ENCODE results near the gene OR10AD1. TPM values are rescaled to one million over a fixed set of nuclear protein-coding genes. Genes with fewer than 3 reads are reported as not detected.
A peak's percentile ranks its signal among the peaks of the same experiment; 100 is the strongest.

The OR10AD1 gene
- total RNA-seq, 1 donor from 2014 or later = not detected

DNA sequence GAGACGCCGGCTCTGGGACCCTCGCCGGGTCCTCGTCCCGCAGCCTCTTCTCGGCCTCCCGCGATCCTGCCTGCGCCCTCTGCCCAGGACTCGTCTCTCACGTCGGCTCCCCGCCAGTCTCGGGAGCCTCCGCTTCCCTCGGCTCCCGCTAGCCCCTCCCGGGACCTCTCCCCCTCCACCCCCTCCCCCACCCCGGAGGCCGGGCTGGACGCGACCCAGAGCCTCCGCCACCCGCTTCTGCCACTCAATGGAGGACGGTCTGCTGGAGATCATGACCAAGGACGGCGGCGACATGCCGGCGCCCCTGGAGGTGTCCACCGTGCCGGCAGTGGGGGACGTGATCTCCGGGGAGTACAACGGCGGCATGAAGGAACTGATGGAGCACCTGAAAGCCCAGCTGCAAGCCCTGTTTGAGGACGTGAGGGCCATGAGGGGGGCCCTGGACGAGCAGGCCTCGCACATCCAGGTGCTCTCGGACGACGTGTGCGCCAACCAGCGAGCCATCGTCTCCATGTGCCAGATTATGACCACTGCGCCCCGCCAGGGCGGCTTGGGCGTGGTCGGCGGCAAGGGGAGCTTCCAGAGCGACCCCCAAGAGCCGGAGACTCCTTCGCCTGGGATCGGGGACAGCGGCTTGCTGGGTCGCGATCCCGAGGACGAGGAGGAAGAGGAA is 19.1 kb downstream of the OR10AD1 start:
- DNase-seq (ENCODE audit: low read depth) = no peak
- no peak for TF ChIP-seq CTCF (conservative IDR thresholded peaks at IDR 0.05; ENCODE audit: low read depth, low read length)
- peak overlapping the region; percentile 62 for H3K4me3 ChIP-seq (ENCODE audit: low read depth, low read length)

GRCh38 chr12:48183091-48183875 is 19.8 kb downstream of the OR10AD1 start, which contains the start of gene CCDC184:
Gene CCDC184 (plus strand): TSS chr12:48183644. CDS start chr12:48184123, 479 bp downstream.
- DNase-seq (ENCODE audit: low read depth) = no peak
- H3K4me3 ChIP-seq (ENCODE audit: low read depth, low read length) = peak within 1 kb of the TSS; percentile 62
- TF ChIP-seq CTCF (conservative IDR thresholded peaks at IDR 0.05; ENCODE audit: low read depth, low read length) = peak; percentile 21

DNA sequence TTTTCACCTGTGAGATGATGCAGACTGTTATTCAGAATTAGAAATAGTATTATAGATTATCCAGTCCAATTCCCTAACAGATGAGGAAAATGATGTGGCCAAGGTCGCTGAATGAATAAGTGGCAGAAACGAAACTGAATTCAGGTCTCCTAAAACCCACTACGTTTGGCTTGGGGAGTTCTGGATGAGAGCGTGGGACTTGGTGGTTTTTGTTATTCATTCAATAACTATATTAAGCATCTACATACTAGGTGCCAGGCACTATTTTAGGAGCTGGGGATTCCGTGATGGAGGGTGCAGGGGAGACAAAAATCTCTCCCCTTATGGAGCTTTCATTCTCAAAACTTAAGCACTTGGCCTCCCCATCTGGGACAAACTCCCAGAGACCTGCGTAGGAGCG is 20.5 kb downstream of the OR10AD1 start:
- peak overlapping the region; percentile 62 for H3K4me3 ChIP-seq (ENCODE audit: low read depth, low read length)
- no peak for DNase-seq (ENCODE audit: low read depth)
- TF ChIP-seq CTCF (conservative IDR thresholded peaks at IDR 0.05; ENCODE audit: low read depth, low read length) = no peak

DNA sequence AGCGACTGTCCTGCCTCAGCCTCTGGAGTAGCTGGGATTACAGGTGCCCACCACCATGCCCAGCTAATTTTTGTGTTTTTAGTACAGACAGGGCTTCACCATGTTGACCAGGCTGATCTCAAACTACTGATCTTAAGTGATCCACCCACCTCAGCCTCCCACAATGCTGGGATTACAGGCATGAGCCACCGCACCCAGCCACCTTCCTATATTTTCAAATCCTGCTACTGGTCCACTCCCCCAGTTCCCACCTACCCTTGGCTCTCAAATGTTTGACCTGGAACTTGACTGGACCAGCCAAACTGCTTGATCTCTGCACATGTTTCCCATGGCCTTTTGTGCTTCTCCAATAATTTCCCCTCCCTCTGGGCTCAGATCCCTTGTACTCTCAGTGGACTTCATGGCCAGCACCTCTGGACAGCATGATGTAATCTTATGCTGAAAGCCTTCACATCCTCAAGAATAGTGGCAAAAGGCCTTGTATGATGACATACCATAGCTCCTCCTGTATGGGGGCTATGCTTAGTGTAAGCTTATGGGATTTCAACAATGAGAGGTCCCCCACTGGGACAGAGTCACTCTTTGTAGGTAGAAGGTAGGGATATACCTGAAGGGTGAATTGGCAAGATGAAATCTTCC is 22.1 kb downstream of the OR10AD1 start:
- H3K4me3 ChIP-seq (ENCODE audit: low read depth, low read length) = no peak overlapping the region
- DNase-seq (ENCODE audit: low read depth) = no peak
- no peak for TF ChIP-seq CTCF (conservative IDR thresholded peaks at IDR 0.05; ENCODE audit: low read depth, low read length)

- no peak for TF ChIP-seq CTCF (conservative IDR thresholded peaks at IDR 0.05; ENCODE audit: low read depth, low read length)
- H3K4me3 ChIP-seq (ENCODE audit: low read depth, low read length) = no peak overlapping the region
- no peak for DNase-seq (ENCODE audit: low read depth)
Observed at GRCh38 chr12:48180424-48180823, 22.7 kb downstream of the OR10AD1 start.

- TF ChIP-seq CTCF (conservative IDR thresholded peaks at IDR 0.05; ENCODE audit: low read depth, low read length) = no peak
- no peak for DNase-seq (ENCODE audit: low read depth)
- H3K4me3 ChIP-seq (ENCODE audit: low read depth, low read length) = no peak overlapping the region
Observed at GRCh38 chr12:48179466-48179865, 23.6 kb downstream of the OR10AD1 start.

Measured in epithelial cell of proximal tubule (primary cell).